ENCODE data around the gene LDB2.

DNA sequence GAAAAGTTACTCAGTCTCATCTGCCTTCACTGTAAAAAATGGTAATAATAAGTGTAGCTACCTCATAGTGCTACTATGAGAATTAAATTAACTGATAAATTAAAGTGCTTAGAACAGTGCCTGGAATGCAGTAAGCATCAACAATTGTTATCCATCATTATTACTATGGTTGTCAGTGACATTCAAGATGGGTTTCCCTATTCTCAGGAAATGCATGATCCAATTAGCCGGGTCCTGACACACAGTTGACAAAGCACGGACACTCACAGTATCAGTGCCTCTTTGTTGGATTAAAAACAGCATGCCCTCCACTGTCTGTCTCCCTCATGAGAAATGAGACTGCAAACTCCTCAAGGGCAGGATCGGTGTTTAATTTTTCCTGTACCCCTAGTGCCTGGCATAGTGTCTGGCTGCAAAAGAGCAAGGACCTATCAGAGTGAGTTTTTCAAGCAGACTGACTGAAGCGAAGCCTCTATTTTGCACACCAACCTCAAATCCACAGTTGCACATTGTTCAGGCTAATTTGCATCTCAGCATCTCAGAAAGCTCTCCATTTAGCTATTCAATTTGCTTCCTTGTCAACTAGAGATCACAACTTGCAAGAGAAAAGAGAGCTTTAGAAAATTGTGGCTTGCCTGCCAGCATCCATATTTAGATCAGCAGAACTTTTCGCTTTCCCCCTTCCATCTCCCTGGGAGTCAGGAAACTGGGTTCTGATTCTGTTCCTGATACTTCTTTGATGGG is 122.9 kb downstream of the LDB2 start:
- TF ChIP-seq EZH2 (IDR thresholded peaks at IDR 0.05; ENCODE audit: borderline replicate concordance, low read depth, low read length, severe bottlenecking): no peak
- no peak for TF ChIP-seq CTCF (IDR thresholded peaks at IDR 0.05; ENCODE audit: extremely low read depth in 1 of 2, insufficient read depth in 1 of 2, low read depth in 1 of 2, low read length in 2 of 2)
- TF ChIP-seq POLR2AphosphoS5 (IDR thresholded peaks at IDR 0.05; ENCODE audit: insufficient read depth, low read depth, low read length): no peak
- no peak for TF ChIP-seq POLR2A (IDR thresholded peaks at IDR 0.05; ENCODE audit: low read depth, low read length)
- no peak for TF ChIP-seq MYC (IDR thresholded peaks at IDR 0.05; ENCODE audit: low read depth, low read length)
- TF ChIP-seq, protein P1, sequence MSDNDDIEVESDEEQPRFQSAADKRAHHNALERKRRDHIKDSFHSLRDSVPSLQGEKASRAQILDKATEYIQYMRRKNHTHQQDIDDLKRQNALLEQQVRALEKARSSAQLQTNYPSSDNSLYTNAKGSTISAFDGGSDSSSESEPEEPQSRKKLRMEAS (IDR thresholded peaks at IDR 0.05; ENCODE audit: insufficient read depth, insufficient read length): no peak
- TF ChIP-seq FOS (IDR thresholded peaks at IDR 0.05; ENCODE audit: borderline replicate concordance, insufficient read depth, low read length): no peak
- TF ChIP-seq JUN (IDR thresholded peaks at IDR 0.05; ENCODE audit: borderline replicate concordance, insufficient read depth, insufficient read length, low read depth): no peak
- no peak for TF ChIP-seq GATA2 (IDR thresholded peaks at IDR 0.05; ENCODE audit: insufficient read depth, insufficient read length, low read depth, low read length)
